ENCODE data around the gene ATP23.

DNA sequence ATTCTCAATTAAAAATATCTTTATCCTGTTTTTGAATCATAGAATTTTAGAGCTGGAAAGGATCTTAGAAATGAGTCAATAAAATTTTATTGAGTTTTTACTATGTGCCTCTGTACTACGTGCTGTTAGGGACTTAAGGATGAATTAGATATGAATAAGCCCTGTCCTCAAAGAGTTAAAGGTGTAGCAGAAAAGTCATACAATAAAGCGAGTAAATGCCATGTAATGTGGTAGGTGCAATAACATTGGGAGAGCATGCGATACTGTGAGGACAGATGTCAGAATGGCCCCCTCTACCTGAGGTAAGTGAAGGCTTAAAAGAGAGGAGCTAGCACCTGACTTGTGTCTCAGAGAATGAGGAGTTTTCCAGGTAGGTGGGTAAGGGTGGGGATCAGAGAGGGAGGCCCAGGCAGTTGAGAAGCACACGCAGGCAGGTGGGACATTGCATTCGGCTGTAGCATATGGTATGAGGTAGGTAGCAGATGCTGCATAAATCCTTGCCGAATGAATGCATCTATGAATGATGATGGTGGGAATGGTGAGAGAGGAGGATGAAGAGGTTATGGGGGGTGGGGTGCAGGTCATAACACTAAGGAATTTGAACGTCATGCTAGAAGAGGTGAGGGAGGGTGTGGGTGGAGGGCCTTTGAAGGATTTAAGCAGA, 35.4 kb upstream of the ATP23 start:
- TF ChIP-seq, protein P1, sequence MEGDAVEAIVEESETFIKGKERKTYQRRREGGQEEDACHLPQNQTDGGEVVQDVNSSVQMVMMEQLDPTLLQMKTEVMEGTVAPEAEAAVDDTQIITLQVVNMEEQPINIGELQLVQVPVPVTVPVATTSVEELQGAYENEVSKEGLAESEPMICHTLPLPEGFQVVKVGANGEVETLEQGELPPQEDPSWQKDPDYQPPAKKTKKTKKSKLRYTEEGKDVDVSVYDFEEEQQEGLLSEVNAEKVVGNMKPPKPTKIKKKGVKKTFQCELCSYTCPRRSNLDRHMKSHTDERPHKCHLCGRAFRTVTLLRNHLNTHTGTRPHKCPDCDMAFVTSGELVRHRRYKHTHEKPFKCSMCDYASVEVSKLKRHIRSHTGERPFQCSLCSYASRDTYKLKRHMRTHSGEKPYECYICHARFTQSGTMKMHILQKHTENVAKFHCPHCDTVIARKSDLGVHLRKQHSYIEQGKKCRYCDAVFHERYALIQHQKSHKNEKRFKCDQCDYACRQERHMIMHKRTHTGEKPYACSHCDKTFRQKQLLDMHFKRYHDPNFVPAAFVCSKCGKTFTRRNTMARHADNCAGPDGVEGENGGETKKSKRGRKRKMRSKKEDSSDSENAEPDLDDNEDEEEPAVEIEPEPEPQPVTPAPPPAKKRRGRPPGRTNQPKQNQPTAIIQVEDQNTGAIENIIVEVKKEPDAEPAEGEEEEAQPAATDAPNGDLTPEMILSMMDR (conservative IDR thresholded peaks at IDR 0.05; ENCODE audit: low read length), result no peak
- no peak for TF ChIP-seq EZH2phosphoT487 (IDR thresholded peaks at IDR 0.05; ENCODE audit: borderline replicate concordance)
